Thyroid gland (tissue), 4 donors: ENCODE results near the gene PRM3.

Experiments
- CTCF ChIP-seq, 6 experiments: fragments of 200-600 bp in 3 of 6; fragments of 450-650 bp in 3 of 6; sonication (generic) in 3 of 6; IDR thresholded peaks; one replicate each; pipeline ENCODE4 v1.5.1; 2016 to 2019; ENCODE audit warnings: antibody characterized with exemption in 6 of 6, mild to moderate bottlenecking in 2 of 6, inconsistent platforms in 1 of 6, moderate library complexity in 1 of 6
- POLR2A ChIP-seq, 2 donors: fragments of 450-650 bp; IDR thresholded peaks; one replicate each; pipeline ENCODE4 v1.6.1; 2017; ENCODE audit warnings: antibody characterized with exemption in 2 of 2, mild to moderate bottlenecking in 2 of 2, moderate library complexity in 1 of 2

- TF ChIP-seq POLR2A (IDR thresholded peaks at IDR 0.05) (no peak), CTCF (IDR thresholded peaks at IDR 0.05) (no peak)
Observed at GRCh38 chr16:11276143-11276895, 2.9 kb upstream of the PRM3 start, which contains the start of gene PRM2.
